GM23338 (cell line): ENCODE measurements around the gene SLC36A1. TPM values are rescaled to one million over a fixed set of nuclear protein-coding genes. Genes with fewer than 3 reads are reported as not detected.
A peak's percentile ranks its signal among the peaks of the same experiment; 100 is the strongest.

Experiments
- ATAC-seq: fragments of 200-7000 bp; cut with Tn5 transposase; 3 replicates; pipeline ENCODE4 v1.9.1; 2020
- DNase-seq: peaks from one replicate; pipeline ENCODE4 v3.0.0-alpha.2; 2015; ENCODE audit warnings: low spot score
- H2AFZ ChIP-seq: fragments of 200-600 bp; sonication (generic); 2 replicates; pipeline ENCODE4 v1.8.0; 2016; ENCODE audit warnings: antibody characterized with exemption, mild to moderate bottlenecking, moderate library complexity
- H3F3A ChIP-seq: fragments of 200-600 bp; sonication (generic); replicated peaks from 2 replicates; pipeline ENCODE4 v1.8.0; 2017; ENCODE audit warnings: antibody characterized with exemption, mixed run types, low read depth
- H3K27ac ChIP-seq: fragments of 200-600 bp; sonication (generic); 2 replicates; pipeline ENCODE4 v1.6.1; 2016; ENCODE audit warnings: low read depth
- H3K27me3 ChIP-seq: fragments of 200-600 bp; sonication (generic); 2 replicates; pipeline ENCODE4 v1.8.0; 2016; ENCODE audit warnings: mild to moderate bottlenecking, mixed run types, moderate library complexity; ENCODE audit not compliant: insufficient read depth
- H3K36me3 ChIP-seq: fragments of 200-600 bp; sonication (generic); 2 replicates; pipeline ENCODE4 v1.8.0; 2016; ENCODE audit warnings: mild to moderate bottlenecking; ENCODE audit not compliant: insufficient read depth
- H3K4me1 ChIP-seq: fragments of 200-600 bp; sonication (generic); 2 replicates; pipeline ENCODE4 v1.8.0; 2016; ENCODE audit warnings: mild to moderate bottlenecking, moderate library complexity; ENCODE audit not compliant: insufficient read depth
- H3K4me2 ChIP-seq: fragments of 200-600 bp; sonication (generic); 2 replicates; pipeline ENCODE4 v1.7.1; 2017; ENCODE audit warnings: mixed run types
- H3K4me3 ChIP-seq: fragments of 200-600 bp; sonication (generic); 2 replicates; pipeline ENCODE4 v1.6.1; 2016; ENCODE audit warnings: mixed run types
- H3K79me2 ChIP-seq: fragments of 200-600 bp; sonication (generic); replicated peaks from 2 replicates; pipeline ENCODE4 v1.8.0; 2017; ENCODE audit warnings: mild to moderate bottlenecking; ENCODE audit not compliant: insufficient read depth
- H3K9me2 ChIP-seq: fragments of 200-600 bp; sonication (generic); 2 replicates; pipeline ENCODE4 v1.8.0; 2017; ENCODE audit not compliant: insufficient read depth
- H4K20me1 ChIP-seq: fragments of 200-600 bp; sonication (generic); replicated peaks from 2 replicates; pipeline ENCODE4 v1.8.0; 2017; ENCODE audit warnings: mild to moderate bottlenecking; ENCODE audit not compliant: insufficient read depth
- H3K27ac Mint-ChIP-seq: 2 replicates; pipeline ENCODE4 v1.8.0; 2020; ENCODE audit warnings: inconsistent platforms, mild to moderate bottlenecking, moderate library complexity, mixed read lengths
- H3K27me3 Mint-ChIP-seq: 3 replicates; pipeline ENCODE4 v1.8.0; 2022; ENCODE audit warnings: low read depth, mild to moderate bottlenecking, moderate library complexity, mixed read lengths, inconsistent platforms; ENCODE audit not compliant: insufficient read depth, poor library complexity
- H3K36me3 Mint-ChIP-seq: 3 replicates; pipeline ENCODE4 v1.8.0; 2021; ENCODE audit warnings: low read depth, mild to moderate bottlenecking, inconsistent platforms, moderate library complexity, mixed read lengths
- H3K4me1 Mint-ChIP-seq: 3 replicates; pipeline ENCODE4 v1.8.0; 2020; ENCODE audit warnings: mild to moderate bottlenecking, inconsistent platforms, mixed read lengths
- H3K4me3 Mint-ChIP-seq: 3 replicates; pipeline ENCODE4 v1.8.0; 2021; ENCODE audit warnings: moderate library complexity, mild to moderate bottlenecking, inconsistent platforms, mixed read lengths
- H3K9me3 Mint-ChIP-seq: 3 replicates; pipeline ENCODE4 v1.8.0; 2020; ENCODE audit warnings: moderate library complexity, mild to moderate bottlenecking, inconsistent platforms, mixed read lengths
- CREB1 ChIP-seq: fragments of 250-450 bp; sonication (Bioruptor Pico); IDR thresholded peaks from 2 replicates; pipeline ENCODE4 v1.5.0; 2020; ENCODE audit warnings: low read depth, mild to moderate bottlenecking, moderate library complexity
- EZH2 ChIP-seq: fragments of 200-600 bp; sonication (generic); IDR thresholded peaks from one replicate; pipeline ENCODE4 v1.8.0; 2017; ENCODE audit warnings: antibody characterized with exemption, mild to moderate bottlenecking, low read depth; ENCODE audit not compliant: unreplicated experiment
- NANOG ChIP-seq: IDR thresholded peaks from 2 replicates; pipeline ENCODE4 v1.6.1; 2016; ENCODE audit warnings: antibody characterized with exemption, borderline replicate concordance
- POLR2AphosphoS5 ChIP-seq: IDR thresholded peaks from 2 replicates; pipeline ENCODE4 v1.6.1; 2016; ENCODE audit warnings: antibody characterized with exemption, low read depth
- STAT1 ChIP-seq: IDR thresholded peaks from one replicate; pipeline ENCODE4 v1.6.1; 2016; ENCODE audit warnings: antibody characterized with exemption; ENCODE audit not compliant: unreplicated experiment
- ZNF114 ChIP-seq: fragments of 250-450 bp; sonication (Bioruptor Pico); IDR thresholded peaks from 2 replicates; pipeline ENCODE4 v1.5.0; 2020; ENCODE audit warnings: mild to moderate bottlenecking, moderate library complexity
- ZNF331 ChIP-seq: fragments of 250-450 bp; sonication (Bioruptor Pico); IDR thresholded peaks from 2 replicates; pipeline ENCODE4 v1.5.0; 2020; ENCODE audit warnings: low read depth, mild to moderate bottlenecking, moderate library complexity
- polyA plus RNA-seq: library from polyadenylated mRNA; unstranded; fragments of >200 nt; fragmentation: Nextera tagmentation; extraction: Ambion mirVana; gene quantifications from 2 replicates; pipeline ENCODE4 v1.2.1, GENCODE V29; 2016
- total RNA-seq: library from RNA; depleted of rRNA; stranded (reverse); fragments of >200 nt; shearing (Covaris generic); gene quantifications from 2 replicates; pipeline ENCODE4 v1.2.3, GENCODE V29; 2014
- TF ChIP-seq, protein P1 (sequence below): IDR thresholded peaks from one replicate; pipeline ENCODE4 v1.6.1; 2018; ENCODE audit warnings: antibody characterized with exemption; ENCODE audit not compliant: unreplicated experiment

The SLC36A1 gene
- total and polyA plus RNA-seq, 2 experiments from 2014 or later, result 5.2 to 10.4 TPM

DNA sequence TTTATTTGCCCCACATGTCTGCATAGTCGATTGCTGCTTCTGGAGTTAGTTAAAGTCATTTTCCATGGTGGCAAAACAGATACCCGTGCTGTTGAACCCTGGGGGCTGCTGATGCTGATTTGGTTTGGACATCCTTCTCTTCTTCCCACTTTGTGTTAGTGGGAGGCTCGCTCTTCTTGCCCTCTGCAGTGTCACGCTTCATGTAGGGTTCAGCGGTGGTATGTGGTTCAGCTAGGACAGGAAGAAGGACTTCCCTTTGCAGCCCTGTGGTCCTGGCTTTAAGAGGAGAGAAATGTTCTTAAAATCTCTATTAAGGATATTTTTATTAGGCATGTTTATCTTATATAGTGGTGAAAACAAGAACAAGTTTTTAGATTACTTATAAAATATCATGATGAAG, 36.2 kb downstream of the SLC36A1 start:
- no peak overlapping the region for H3K4me3 Mint-ChIP-seq
- Histone ChIP-seq H3K9me2 (no peaks in the 10 kb centered on the region), H3K27me3 (no peaks in the 10 kb centered on the region), H3K4me1 (peaks cover 29% of the 10 kb centered on the region; the same call in 1 of the 2 replicates), H3K79me2 (no peaks in the 10 kb centered on the region), H3K27ac (no peak overlapping the region), H3F3A (no peaks in the 10 kb centered on the region), H2AFZ (no peak overlapping the region; the same call in 1 of the 2 replicates), H4K20me1 (no peaks in the 10 kb centered on the region), H3K4me2 (peak overlapping the region; percentile 52; the same call in 1 of the 2 replicates), H3K36me3 (no peaks in the 10 kb centered on the region), H3K4me3 (no peak overlapping the region)
- no peaks in the 10 kb centered on the region for H3K9me3 Mint-ChIP-seq
- H3K4me1 Mint-ChIP-seq, result peaks cover 31% of the 10 kb centered on the region
- ATAC-seq (no peak), DNase-seq (no peak)
- no peak for TF ChIP-seq ZNF114
- TF ChIP-seq POLR2AphosphoS5, result no peak
- no peak for TF ChIP-seq ZNF331 (CRISPR knock-in tag)
- TF ChIP-seq, protein P1, sequence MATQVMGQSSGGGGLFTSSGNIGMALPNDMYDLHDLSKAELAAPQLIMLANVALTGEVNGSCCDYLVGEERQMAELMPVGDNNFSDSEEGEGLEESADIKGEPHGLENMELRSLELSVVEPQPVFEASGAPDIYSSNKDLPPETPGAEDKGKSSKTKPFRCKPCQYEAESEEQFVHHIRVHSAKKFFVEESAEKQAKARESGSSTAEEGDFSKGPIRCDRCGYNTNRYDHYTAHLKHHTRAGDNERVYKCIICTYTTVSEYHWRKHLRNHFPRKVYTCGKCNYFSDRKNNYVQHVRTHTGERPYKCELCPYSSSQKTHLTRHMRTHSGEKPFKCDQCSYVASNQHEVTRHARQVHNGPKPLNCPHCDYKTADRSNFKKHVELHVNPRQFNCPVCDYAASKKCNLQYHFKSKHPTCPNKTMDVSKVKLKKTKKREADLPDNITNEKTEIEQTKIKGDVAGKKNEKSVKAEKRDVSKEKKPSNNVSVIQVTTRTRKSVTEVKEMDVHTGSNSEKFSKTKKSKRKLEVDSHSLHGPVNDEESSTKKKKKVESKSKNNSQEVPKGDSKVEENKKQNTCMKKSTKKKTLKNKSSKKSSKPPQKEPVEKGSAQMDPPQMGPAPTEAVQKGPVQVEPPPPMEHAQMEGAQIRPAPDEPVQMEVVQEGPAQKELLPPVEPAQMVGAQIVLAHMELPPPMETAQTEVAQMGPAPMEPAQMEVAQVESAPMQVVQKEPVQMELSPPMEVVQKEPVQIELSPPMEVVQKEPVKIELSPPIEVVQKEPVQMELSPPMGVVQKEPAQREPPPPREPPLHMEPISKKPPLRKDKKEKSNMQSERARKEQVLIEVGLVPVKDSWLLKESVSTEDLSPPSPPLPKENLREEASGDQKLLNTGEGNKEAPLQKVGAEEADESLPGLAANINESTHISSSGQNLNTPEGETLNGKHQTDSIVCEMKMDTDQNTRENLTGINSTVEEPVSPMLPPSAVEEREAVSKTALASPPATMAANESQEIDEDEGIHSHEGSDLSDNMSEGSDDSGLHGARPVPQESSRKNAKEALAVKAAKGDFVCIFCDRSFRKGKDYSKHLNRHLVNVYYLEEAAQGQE, result no peak
- no peak for TF ChIP-seq NANOG
- no peak for TF ChIP-seq STAT1
- no peak for TF ChIP-seq CREB1 (CRISPR knock-in tag)
- no peak for TF ChIP-seq EZH2
- no peak overlapping the region for H3K27ac Mint-ChIP-seq
- peaks cover 3% of the 10 kb centered on the region for H3K27me3 Mint-ChIP-seq
- H3K36me3 Mint-ChIP-seq, result no peaks in the 10 kb centered on the region

- H2AFZ ChIP-seq, result no peak overlapping the region
- no peak overlapping the region for H3K4me3 ChIP-seq
- peaks cover 8% of the 10 kb centered on the region; the same call in 1 of the 2 replicates for H3K4me1 ChIP-seq
- Mint-ChIP-seq H3K4me3 (no peak overlapping the region), H3K27me3 (peaks cover 2% of the 10 kb centered on the region), H3K4me1 (peaks cover 12% of the 10 kb centered on the region), H3K9me3 (no peaks in the 10 kb centered on the region), H3K27ac (no peak overlapping the region), H3K36me3 (no peaks in the 10 kb centered on the region)
- H3K27ac ChIP-seq, result no peak overlapping the region
- DNase-seq, result no peak
- no peak for TF ChIP-seq ZNF331 (CRISPR knock-in tag)
- no peak for TF ChIP-seq CREB1 (CRISPR knock-in tag)
- no peak for TF ChIP-seq STAT1
- TF ChIP-seq ZNF114, result no peak
- TF ChIP-seq POLR2AphosphoS5, result no peak
- no peaks in the 10 kb centered on the region for H3K27me3 ChIP-seq
- no peaks in the 10 kb centered on the region for H4K20me1 ChIP-seq
- no peaks in the 10 kb centered on the region for H3K9me2 ChIP-seq
- no peaks in the 10 kb centered on the region for H3K79me2 ChIP-seq
- no peaks in the 10 kb centered on the region for H3F3A ChIP-seq
- no peak for ATAC-seq
- H3K4me2 ChIP-seq, result no peak overlapping the region
- no peaks in the 10 kb centered on the region for H3K36me3 ChIP-seq
Measured at GRCh38 chr5:151487544-151487943, 40.1 kb downstream of the SLC36A1 start.
